Dermis blood vessel endothelial cell (primary cell): Measurements from ENCODE around the gene PHF21B. TPM values are rescaled to one million over a fixed set of nuclear protein-coding genes. Genes with fewer than 3 reads are reported as not detected.
"Not testable (repeated sequence)": the region's sequence is repeated elsewhere in the genome, so short reads cannot be mapped to it uniquely, and the experiment has no call there.

ENCODE experiments used
- DNase-seq: peaks from one replicate; pipeline ENCODE4 v3.0.0; 2010
- total RNA-seq: library from RNA; depleted of rRNA; stranded (reverse); fragments of >200 nt; gene quantifications from 2 replicates; pipeline ENCODE4 v1.2.3, GENCODE V29; 2014

Gene PHF21B
- total RNA-seq, 1 donor from 2014 or later, result not detected

GRCh38 chr22:44932493-44932892 is 77.3 kb downstream of the PHF21B start:
- DNase-seq, result no peak

- DNase-seq, result no peak
These were observed 78.0 kb downstream of the PHF21B start for GRCh38 chr22:44931766-44932165.

- no peak for DNase-seq
These were observed 78.7 kb downstream of the PHF21B start for GRCh38 chr22:44931077-44931540.

DNA sequence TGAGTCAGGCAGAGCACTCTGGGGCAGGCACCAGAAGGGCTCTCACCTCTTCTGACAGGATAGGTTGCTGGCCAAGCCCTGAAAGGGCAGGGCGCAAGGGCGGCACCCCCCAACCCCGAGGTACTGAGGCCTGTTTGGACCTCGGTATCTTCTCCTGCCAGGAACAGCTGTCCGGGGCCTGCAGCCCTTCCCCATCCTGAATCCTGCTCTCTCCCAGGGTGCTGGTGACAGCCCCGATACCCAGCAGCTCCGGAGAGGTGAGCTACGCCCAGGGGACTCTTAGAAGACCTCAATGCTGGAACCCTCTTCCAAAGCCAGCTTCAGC is 79.1 kb downstream of the PHF21B start:
- DNase-seq, result no peak

DNA sequence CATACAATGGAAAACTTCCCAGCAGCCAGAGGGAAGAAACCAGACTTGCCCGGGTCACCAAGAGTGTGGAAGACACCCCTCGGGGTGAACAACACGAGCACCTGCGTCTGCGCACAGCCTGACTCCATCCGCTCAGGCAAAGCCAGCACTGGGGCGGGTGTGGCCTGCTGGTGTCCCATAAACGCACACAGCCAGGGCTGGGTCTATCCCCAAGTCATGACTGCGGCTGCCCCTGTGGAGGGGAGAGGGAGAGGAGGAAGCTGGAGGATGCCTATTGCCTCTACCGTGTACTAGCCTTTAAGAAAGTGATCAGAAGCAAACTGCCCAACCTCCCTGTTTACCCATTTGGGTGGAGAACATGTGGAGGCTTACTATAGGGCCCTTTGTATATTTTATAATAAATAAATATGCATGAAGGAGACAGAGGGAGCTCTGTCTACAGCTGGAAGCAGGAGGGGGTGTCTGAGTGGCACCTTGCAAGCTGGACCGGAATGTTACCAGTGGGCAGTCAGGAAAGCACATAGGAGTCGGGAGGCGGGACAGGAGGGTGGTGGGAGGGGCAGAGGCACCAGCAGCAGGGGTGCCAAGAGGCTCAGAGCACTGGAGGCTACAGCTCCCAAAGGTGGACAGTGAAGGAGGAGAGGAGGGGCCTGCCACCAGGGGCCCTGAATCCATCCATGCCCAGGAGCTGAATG is 79.6 kb downstream of the PHF21B start:
- no peak for DNase-seq

DNA sequence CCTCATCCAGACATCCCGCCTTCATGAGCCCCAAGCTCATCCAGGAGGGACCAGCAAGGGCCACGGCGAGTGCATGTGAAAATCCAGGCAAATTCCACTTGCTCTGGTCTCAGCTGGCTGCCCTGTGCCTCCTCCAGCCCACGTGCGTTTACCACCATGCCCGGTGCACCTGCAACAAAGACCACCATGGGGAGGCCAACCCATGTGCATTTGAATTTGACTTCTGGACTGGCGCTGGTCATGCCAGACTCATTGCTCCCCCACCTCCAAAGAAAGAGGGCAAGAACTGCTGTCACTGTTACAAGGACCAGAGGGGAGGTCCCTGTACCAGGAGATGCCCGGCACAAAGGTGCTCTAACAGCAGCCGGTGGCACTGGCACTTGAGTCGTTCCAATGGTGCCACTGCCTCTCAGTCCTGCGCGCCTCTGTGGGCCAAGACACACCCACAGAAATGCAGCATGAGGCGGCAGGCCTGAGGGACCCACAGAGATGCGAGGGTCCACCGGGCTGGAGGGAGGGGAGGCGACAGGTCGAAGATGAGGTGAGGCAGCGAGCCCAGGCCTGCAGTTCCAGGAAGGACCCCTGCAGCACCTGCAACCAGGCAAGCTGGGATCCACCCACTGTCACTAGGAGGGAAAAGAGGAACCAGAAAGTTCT is 80.3 kb downstream of the PHF21B start:
- no peak for DNase-seq

GRCh38 chr22:44928711-44929358 is 81.0 kb downstream of the PHF21B start:
- DNase-seq, result no peak

- no peak for DNase-seq
These were observed 81.7 kb downstream of the PHF21B start for GRCh38 chr22:44928136-44928463.

- DNase-seq, result no peak
These were observed 82.2 kb downstream of the PHF21B start for GRCh38 chr22:44927463-44928135.

- no peak for DNase-seq
These were observed 83.1 kb downstream of the PHF21B start for GRCh38 chr22:44926491-44927415.

- DNase-seq, result no peak
These were observed 83.7 kb downstream of the PHF21B start for GRCh38 chr22:44926124-44926475.

- DNase-seq, result no peak
These were observed 84.2 kb downstream of the PHF21B start for GRCh38 chr22:44925465-44926123.

DNA sequence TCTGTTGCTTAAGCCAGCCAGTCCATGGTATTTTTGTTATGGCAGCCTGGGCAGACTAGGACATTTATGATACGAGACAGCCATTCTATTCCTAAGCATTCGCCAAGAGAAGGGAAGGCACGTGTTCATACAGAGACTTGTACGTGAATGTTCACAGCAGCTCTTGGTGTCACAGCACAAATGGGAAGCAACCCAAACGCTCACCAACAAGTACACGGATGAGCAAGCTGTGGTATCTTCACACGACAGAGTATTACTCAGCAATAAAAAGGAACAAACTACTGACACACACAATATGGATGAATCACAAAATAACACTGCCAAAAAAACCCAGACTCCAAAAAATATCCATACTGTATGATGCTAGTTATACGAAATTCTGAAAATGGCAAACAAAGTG is 85.1 kb downstream of the PHF21B start:
- DNase-seq, result no peak

DNA sequence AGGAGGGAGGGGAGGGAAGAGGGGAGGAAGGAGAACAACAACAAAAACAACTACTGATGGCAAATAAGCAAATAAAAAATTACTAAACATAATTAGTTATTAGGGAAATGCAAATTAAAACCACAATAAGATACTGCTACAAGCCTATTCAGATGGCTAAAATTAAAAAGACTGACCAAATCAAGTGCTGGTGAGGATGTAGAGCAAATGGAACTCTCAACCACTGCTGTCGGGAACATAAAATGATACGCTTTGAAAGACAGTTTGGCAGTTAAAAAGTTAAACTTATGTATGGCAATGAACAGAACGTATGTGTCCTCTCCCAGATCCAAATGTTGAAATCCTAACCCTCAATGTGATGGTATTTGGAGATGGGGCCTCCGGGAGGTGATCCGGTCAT is 85.7 kb downstream of the PHF21B start:
- no peak for DNase-seq

GRCh38 chr22:44921766-44922165 is 88.0 kb downstream of the PHF21B start:
- DNase-seq, result not testable (repeated sequence)

- no peak for DNase-seq
These were observed 89.6 kb downstream of the PHF21B start for GRCh38 chr22:44920183-44920582.

DNA sequence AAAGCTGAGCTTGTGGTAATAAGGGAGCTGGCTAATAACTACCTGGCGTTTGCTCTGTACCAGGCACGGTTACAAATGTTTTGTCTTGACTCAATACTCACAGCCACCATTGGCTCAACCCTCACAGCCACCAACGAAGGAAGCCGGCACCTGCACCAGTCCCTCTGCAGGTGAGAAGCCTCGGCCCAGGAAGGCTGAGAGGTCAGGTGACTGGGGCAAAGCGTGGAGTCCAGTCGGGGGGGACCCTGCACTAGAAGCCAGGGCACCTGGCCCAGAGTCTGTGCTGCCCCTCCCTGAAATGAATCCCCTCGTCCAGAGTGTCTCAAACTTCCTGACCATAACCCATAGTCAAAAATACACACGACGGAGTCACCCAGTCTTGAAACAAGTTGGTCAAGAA is 90.1 kb downstream of the PHF21B start:
- no peak for DNase-seq

DNA sequence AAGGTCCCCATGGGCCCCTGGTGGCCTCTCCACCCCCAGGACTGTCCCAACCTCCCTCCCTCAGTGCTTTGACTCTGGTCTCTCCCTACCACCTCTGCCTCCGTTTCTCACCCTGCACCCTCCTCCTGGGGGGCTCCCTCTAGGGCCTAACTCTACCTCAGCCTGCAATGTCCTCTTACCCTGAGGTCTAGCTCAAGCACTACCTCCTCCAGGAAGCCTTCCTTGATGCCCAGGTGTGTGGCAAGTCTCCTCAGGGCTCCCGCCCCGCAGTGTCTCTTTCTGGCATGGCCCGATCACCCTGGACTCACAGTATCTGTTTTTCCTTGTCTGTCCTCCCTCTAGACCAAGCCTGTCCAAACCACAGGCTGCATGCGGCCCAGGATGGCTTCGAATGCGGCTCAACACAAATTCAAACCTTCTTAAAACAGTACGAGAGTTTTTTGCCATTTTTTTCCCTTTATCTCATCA is 90.8 kb downstream of the PHF21B start:
- DNase-seq, result no peak

- DNase-seq, result no peak
These were observed 91.5 kb downstream of the PHF21B start for GRCh38 chr22:44918166-44918924.

GRCh38 chr22:44917372-44918165 is 92.2 kb downstream of the PHF21B start:
- no peak for DNase-seq
